Nucleus accumbens (tissue), 56 donors: Measurements from ENCODE around the gene NPPB.

Source experiments
- DNase-seq, 56 donors: peaks; one replicate each; lab custom pipeline; 2025; lab: John Stamatoyannopoulos, UW

NPPB gene

DNA sequence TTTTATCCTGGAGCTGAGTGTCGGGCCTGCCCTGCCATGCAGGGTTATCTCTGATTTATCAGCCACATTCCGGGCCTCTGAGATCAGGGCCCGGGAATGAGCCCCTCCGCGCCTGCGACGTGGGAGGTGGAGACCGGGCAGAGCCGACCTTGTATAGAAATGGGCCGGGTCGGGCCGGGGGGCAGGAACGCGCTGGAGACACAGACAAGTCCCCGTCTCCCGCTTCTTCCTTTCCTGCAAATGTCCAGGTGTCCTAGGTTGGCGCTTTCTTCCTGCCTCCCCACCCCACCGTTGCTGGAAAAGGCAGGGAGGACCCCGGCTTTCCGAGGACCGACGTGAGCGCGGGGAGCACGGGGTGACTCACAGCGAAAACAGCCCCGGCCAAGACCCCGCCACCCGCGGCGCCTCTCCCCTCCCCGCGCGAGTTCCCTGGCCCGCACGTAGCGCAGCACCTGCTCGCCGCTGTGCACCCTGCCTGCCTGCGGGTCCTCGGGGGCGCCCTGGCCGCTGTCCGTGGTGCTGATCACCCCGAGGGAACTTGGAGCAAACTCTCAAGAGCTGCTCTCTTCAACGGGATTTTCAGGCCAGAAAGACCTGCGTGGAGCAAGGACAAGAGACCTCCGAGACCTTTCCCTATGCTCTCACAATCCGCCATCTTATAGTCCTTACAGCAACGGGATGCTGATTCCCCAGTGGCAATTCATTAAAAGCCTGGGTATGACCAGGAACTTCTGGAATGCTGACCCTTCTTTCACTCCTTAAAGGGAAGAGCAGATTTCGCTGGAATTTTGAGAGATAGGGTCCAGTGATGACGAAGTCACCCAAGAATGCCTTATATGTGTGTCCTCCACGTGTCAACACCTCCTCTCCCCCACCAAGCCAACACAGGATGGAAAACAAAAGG is 475 bp upstream of the NPPB start:
- DNase-seq = peak in 5 of 56 donors; percentile 3 to 38 (median 13)

DNA sequence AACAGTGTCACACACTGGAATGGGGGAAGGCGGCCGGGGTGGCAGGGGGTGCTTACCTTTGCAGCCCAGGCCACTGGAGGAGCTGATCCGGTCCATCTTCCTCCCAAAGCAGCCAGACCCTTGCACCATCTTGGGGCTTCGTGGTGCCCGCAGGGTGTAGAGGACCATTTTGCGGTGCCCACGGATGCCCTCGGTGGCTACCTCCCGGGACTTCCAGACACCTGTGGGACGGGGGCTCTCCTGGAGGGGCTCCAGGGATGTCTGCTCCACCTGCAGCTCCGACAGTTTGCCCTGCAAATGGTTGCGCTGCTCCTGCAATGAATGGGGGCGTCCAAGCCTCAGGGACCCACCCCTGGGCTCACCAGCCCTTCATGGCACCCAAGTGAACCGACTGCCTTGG is 587 bp downstream of the NPPB start:
- DNase-seq = no peak

DNA sequence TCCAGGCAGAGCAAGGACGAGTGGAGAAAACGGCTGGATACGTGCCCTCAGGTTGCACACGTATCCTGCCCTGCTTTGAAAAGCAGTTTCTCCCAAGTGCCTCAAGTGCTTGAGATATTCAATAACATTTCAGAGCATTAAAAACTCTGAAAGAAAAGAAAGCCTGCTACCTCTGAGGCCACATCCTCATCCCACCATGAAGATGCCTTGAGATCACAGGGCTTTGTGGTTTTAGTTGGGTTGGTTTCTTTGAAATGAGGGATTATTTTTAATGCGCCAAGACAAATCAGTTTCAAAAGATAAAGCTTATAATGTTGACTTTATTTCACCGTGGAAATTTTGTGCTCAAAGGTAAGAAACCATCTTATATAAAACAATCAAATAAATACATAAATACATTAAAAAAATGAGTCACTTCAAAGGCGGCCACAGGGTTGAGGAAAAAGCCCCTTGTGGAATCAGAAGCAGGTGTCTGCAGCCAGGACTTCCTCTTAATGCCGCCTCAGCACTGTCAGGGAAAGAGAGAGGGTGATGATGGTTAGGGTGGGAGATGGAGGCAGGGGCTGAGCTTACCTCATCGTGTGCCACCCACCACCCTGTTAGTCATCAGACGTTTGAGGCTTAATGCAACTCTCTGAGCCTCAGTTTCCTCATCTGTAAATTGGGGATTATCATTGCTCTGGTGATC is 1.4 kb downstream of the NPPB start:
- no peak for DNase-seq

GRCh38 chr1:11856698-11857097 is 2.0 kb downstream of the NPPB start:
- no peak for DNase-seq

DNA sequence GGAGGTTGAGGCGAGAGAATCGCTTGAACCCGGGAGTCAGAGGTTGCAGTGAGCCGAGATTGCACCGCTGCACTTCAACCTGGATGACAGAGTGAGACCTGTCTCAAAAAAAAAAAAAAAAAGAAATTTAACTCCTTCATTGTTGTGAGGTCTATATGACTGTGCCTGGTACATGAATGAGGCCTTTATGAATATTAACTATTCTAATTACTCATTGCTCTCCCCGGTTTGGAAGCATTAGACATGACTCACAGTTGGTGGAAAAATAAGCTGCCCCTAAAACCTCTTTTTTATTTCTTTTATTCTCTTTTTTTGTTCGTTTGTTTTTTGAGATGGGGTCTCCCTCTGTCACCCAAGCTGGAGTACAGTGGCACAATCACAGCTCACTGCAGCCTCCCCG is 3.3 kb downstream of the NPPB start:
- no peak for DNase-seq

DNA sequence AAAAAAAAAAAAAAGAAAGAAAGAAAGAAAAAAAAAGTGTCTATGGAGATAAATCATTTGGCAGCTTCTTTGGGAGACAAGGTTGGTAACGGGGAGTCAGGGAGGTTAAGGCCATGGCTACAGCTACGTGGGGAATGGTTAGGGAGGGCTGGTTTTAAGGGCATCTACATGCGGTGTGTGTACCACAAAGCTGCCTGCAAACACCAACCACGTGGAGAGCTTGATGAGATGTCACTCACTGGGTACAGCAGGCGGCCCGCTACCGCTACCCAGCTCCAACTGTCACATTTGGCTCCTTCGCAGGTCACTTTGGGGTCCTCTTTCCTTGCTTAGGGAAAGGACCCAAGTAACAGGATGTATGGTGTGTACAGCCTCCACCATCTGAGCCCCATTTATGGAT is 4.2 kb downstream of the NPPB start:
- DNase-seq = no peak

DNA sequence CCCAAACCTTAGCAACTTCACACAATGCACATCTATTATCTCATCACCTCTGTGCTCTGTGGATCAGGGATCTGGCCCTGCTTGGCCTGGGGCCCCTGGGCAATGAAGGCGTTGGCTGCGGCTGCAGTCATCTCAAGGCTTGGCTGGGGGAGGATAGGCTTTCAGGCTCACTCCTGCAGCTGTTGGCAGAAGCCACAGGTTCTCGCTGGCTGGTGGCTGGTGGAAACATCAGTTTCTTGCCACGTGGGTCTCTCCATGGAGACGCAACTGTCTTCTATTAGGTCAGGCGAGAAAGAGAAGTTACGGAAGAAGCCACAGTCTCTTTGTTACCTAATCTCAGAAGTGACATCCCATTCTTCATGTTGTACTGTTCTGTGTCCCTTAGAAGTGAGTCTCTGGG is 7.6 kb downstream of the NPPB start:
- DNase-seq = peak in 1 of 56 donors; percentile 19

- DNase-seq = peak in 15 of 56 donors; percentile 1 to 62 (median 19)
Observed at GRCh38 chr1:11850156-11850555, 8.6 kb downstream of the NPPB start.

DNA sequence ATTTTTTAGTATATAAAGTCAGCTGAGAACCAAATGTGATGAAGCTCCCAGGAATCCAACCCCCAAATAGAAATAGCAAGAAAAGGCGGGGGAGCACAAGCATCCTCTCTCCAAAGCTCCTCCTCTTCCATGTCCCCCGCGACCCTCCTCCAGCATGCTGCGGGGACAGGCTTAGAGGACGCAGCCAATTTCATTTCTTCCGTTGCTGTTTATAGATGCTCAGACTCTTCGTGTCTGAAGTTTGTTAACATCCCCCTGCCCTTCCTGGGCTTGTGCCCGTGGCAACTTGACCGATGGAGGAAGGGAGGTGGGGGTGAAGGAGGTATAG is 10.4 kb downstream of the NPPB start:
- DNase-seq = no peak

- no peak for DNase-seq
Observed at GRCh38 chr1:11847667-11848372, 10.9 kb downstream of the NPPB start, which contains the start of gene NPPA. Gene NPPA (minus strand): TSS chr1:11847783. CDS start chr1:11847684, 99 bp downstream.

DNA sequence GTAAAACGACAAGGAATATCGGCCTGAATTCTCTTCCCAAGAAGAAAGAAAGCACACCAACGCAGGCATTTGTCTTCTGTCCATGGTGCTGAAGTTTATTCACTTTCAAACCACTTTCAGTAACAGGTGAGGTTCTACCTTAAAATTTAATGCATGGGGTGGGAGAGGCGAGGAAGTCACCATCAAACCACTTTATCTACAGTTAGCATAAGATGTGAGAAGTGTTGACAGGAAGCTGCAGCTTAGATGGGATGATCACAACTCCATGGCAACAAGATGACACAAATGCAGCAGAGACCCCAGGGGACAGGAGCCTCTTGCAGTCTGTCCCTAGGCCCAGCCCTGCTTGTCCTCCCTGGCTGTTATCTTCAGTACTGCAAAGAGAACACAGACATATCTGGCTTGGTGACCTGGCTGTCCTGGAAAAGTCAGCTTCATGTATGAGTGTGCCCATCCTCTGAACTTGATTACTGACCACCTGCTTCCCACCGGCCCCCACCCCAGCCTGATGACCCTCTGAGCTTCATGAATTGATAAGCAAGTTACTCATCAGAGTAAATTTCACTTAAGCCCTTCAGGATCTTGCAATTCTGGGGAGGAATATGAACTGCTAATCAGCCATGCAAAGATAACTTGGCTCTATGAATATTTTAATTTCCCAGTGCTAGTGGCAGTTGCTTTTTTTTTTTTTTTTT is 13.0 kb downstream of the NPPB start:
- DNase-seq = no peak

DNA sequence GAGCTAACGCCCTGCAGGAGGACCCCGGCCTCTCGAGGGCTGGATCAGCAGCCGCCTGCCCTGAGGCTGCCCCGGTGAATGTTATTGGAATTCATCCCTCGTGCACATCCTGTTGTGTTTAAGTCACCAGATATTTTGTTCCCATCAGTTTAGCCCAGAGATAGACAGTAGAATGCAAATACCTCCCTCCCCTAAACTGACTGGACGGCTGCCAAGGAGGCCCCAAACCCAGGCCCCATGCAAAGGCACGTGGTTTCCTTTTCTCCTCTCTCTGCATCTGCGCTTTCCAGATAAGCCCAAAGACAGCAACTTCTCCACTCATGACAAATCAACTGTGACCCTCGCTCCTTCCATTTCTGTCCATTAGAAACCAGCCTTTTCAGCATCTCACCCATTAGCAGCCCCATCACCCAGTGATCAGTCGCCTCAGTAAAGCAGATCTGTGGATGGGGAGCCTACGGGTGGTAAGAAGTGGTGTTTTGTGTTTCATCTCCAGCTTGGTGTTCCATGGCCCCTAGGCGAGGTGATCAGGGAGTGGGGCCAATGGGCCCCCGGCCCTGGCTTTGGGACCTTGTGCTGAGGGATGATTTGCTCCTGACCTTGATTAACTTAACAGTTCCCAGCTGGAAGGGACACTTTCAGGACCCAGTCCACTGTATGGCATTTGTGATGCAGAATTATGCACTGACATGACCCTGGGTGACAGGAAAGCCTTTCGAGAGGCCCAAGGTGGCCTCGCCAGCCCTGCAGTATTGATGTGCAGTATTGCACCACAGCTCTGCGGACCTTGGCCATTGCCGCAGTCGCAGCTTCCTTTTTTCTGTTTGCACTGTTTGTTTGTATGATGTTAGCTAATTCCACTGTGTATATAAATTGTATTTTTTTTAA is 16.3 kb downstream of the NPPB start:
- DNase-seq = no peak

GRCh38 chr1:11841245-11842153 is 17.2 kb downstream of the NPPB start:
- no peak for DNase-seq

DNA sequence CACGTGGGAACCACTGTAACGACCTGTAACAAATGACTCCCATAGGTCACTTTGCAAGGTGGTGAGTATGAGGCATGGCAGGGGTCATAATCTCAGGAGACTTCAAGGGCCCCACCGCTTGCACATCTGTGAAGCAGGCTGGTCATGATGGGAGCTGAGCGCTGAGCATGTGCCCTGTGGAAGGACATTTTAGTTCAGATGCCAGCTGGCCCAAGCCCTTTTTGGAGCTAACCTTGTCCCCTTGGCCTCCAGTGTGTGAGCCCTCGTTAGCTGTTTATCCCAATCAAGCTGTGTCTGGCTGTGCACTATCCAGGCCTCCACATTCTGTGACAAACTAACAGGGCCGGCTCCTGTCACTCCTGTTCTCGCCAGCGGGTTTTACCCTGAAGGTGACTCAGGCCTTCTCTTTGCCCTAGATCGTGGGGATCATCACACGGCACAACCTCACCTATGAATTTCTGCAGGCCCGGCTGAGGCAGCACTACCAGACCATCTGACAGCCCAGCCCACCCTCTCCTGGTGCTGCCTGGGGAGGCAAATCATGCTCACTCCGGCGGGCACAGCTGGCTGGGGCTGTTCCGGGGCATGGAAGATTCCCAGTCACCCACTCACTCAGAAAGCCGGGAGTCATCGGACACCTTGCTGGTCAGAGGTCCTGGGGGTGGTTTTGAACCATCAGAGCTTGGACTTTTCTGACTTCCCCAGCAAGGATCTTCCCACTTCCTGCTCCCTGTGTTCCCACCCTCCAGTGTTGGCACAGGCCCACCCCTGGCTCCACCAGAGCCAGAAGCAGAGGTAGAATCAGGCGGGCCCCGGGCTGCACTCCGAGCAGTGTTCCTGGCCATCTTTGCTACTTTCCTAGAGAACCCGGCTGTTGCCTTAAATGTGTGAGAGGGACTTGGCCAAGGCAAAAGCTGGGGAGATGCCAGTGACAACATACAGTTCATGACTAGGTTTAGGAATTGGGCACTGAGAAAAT is 18.7 kb downstream of the NPPB start:
- no peak for DNase-seq

DNA sequence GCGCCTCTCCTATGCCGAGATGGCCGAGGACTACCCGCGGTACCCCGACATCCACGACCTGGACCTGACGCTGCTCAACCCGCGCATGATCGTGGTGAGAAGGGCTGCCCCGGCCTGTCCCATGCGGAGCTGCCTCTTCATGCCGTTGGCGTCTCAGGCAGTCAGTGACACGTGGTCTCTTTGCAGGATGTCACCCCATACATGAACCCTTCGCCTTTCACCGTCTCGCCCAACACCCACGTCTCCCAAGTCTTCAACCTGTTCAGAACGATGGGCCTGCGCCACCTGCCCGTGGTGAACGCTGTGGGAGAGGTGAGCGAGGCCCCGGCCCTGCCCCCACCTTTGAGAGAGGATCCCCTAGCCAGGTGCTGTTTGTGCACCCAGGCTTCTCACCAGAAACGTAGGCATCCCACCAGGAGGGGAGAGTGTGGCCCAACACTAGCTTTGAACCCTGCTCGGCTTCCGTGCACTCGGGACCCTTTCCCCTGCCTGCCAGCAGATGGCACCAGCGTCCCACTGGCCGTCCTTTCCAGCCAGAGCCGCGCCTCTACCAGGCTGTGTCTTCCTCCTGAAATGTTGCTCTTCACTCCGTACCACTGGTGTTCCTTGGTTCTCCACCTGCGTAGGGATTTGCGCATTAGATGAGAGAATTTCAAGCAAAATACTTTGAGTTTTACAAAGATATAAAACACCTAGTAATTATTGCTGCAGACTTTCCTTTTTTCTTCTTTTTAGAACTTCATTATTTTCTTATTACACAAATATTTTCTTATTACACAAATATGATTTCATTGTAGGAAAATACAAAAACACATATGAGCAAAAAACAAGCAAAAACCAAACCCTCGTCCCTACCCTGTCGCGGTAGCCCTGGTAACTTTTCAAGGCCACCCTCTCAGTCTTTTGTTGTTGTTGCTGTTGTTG is 20.1 kb downstream of the NPPB start:
- DNase-seq = peak in 48 of 56 donors; percentile 13 to 85 (median 47)

- no peak for DNase-seq
Observed at GRCh38 chr1:11837767-11838348, 20.9 kb downstream of the NPPB start.
